DMS53 (cell line): ENCODE results near the gene HOOK2.
"Not testable (repeated sequence)": the region's sequence is repeated elsewhere in the genome, so short reads cannot be mapped to it uniquely, and the experiment has no call there.

ENCODE experiments used
- DNase-seq: peaks from one replicate; lab custom pipeline; 2025; lab: John Stamatoyannopoulos, UW

The HOOK2 gene

GRCh38 chr19:12720851-12721655, 54.3 kb downstream of the HOOK2 start:
- DNase-seq: no peak

GRCh38 chr19:12720296-12720695, 55.1 kb downstream of the HOOK2 start:
- no peak for DNase-seq

- no peak for DNase-seq
Observed at GRCh38 chr19:12715929-12716328, 59.4 kb downstream of the HOOK2 start.

- no peak for DNase-seq
Observed at GRCh38 chr19:12715102-12715501, 60.2 kb downstream of the HOOK2 start.

- not testable (repeated sequence) for DNase-seq
Observed at GRCh38 chr19:12713304-12713703, 62.0 kb downstream of the HOOK2 start.
